Upper lobe of left lung (tissue), 4 donors: ENCODE results near the gene KLHL18.

Experiments used
- EP300 ChIP-seq, 4 donors: sonication (generic); formaldehyde crosslinking; IDR thresholded peaks; one replicate each; pipeline ENCODE4 v1.5.1; 2017; ENCODE audit warnings: antibody characterized with exemption in 4 of 4, control low read depth in 2 of 4
- POLR2A ChIP-seq, 4 donors: fragments of 450-650 bp; IDR thresholded peaks; one replicate each; pipeline ENCODE4 v1.5.1; 2016 to 2017; ENCODE audit warnings: antibody characterized with exemption in 4 of 4, mild to moderate bottlenecking in 2 of 4
- POLR2AphosphoS5 ChIP-seq, 2 donors: sonication (generic); formaldehyde crosslinking; IDR thresholded peaks; one replicate each; pipeline ENCODE4 v1.5.1; 2017; ENCODE audit warnings: antibody characterized with exemption in 2 of 2
- TF ChIP-seq, protein P1 (sequence below), 6 experiments: fragments of 450-650 bp in 4 of 6; fragments of 200-600 bp in 2 of 6; sonication (generic) in 2 of 6; IDR thresholded peaks; one replicate each; pipeline ENCODE4 v1.5.1; 2016 to 2019; ENCODE audit warnings: antibody characterized with exemption in 6 of 6

DNA sequence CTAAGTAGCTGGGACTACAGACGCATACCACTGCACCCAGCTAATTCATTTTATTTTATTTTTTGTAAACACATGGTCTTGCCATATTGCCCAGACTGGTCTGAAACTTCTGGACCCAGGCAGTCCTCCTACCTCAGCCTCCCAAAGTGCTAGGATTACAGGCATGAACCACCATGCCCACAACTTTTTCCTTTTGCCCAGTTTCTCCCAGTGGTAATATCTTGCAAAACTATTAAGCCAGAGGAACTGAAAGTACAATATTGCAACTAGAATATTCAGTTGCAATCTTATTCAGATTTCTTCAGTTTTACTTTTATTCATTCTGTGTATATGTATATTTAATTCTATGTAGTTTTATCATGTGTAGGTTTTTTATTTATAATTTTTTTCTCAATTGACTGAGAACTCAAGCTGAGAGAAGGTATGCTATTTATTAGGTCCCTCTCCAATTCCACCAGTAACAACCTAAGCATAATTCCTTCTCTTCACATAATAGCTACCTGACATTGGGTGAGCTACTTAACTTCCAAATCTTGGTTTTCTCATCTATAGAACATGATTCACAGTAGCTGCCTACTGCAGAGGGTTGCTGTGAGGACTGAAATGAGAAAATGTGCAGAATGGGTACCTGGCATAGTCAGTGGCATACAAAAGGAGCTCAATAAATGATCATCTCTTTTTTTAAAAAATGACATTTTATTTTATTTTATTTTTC lies 30.8 kb downstream of the KLHL18 start:
- TF ChIP-seq, protein P1, sequence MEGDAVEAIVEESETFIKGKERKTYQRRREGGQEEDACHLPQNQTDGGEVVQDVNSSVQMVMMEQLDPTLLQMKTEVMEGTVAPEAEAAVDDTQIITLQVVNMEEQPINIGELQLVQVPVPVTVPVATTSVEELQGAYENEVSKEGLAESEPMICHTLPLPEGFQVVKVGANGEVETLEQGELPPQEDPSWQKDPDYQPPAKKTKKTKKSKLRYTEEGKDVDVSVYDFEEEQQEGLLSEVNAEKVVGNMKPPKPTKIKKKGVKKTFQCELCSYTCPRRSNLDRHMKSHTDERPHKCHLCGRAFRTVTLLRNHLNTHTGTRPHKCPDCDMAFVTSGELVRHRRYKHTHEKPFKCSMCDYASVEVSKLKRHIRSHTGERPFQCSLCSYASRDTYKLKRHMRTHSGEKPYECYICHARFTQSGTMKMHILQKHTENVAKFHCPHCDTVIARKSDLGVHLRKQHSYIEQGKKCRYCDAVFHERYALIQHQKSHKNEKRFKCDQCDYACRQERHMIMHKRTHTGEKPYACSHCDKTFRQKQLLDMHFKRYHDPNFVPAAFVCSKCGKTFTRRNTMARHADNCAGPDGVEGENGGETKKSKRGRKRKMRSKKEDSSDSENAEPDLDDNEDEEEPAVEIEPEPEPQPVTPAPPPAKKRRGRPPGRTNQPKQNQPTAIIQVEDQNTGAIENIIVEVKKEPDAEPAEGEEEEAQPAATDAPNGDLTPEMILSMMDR (IDR thresholded peaks at IDR 0.05), result no peak
- TF ChIP-seq EP300 (IDR thresholded peaks at IDR 0.05) (no peak), POLR2A (IDR thresholded peaks at IDR 0.05) (no peak), POLR2AphosphoS5 (IDR thresholded peaks at IDR 0.05) (no peak)
